HEK293T (cell line): ENCODE results near the gene SLC26A9.

Source experiments
- ELF4 ChIP-seq: fragments of 450-650 bp; IDR thresholded peaks from 2 replicates; pipeline ENCODE4 v1.6.1; 2017; ENCODE audit warnings: antibody characterized with exemption
- FOXK2 ChIP-seq: fragments of 450-650 bp; IDR thresholded peaks from 2 replicates; pipeline ENCODE4 v1.6.1; 2016; ENCODE audit warnings: mild to moderate bottlenecking
- SUZ12 ChIP-seq: fragments of 450-650 bp; IDR thresholded peaks from 2 replicates; pipeline ENCODE4 v1.6.1; 2016; ENCODE audit warnings: mild to moderate bottlenecking
- TARDBP ChIP-seq: fragments of 450-650 bp; IDR thresholded peaks from 2 replicates; pipeline ENCODE4 v1.6.1; 2016

- TF ChIP-seq FOXK2 (no peak), ELF4 (no peak), TARDBP (no peak), SUZ12 (no peak)
Observed at GRCh38 chr1:205870236-205870635, 73.0 kb downstream of the SLC26A9 start.
